HG02642 (cell line): Measurements from ENCODE around the gene TTC7B.
A peak's percentile ranks its signal among the peaks of the same experiment; 100 is the strongest.

Experiments used
- ATAC-seq: cut with Tn5 transposase; IDR thresholded peaks from one replicate; pipeline ENCODE4 v1.9.1; 2021; ENCODE audit warnings: mild to moderate bottlenecking; ENCODE audit not compliant: unreplicated experiment, poor library complexity

Gene TTC7B

DNA sequence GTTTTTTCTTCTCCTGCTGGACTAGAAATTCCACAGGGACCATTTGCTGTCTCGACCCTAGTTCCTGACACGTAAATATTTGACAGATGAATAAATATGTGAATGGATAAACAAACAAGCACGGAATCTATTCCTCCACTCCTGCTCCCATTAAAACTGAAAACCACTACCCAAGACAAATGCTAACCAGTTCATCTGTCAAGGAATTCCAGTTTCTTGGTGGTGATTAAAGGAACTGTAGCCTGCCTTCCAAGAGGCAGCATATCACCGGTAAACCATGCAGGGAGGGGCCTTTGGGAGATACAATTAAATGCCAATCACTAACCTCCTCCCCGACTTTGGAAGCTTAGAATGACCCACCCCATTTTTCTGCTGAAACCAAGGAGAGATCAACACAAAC lies 95.4 kb downstream of the TTC7B start:
- no peak for ATAC-seq

DNA sequence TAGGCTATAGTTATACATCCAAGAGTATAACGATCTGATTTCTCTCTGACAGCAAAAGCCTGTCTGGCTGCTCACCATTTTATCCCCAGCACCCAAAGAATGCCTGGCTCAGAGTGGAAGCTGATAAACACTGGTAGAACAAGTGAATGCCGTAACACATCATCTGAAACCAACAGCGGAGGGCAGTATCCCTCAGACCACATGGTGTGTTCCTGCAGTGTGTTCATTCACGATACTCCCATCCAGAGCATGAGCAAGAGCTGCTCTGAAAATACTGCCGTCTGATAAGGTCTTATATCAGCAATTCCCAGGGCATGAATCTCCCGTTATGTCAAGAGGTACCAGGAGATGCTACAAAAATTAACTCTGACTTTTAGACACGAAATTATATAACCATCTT lies 95.9 kb downstream of the TTC7B start:
- no peak for ATAC-seq

DNA sequence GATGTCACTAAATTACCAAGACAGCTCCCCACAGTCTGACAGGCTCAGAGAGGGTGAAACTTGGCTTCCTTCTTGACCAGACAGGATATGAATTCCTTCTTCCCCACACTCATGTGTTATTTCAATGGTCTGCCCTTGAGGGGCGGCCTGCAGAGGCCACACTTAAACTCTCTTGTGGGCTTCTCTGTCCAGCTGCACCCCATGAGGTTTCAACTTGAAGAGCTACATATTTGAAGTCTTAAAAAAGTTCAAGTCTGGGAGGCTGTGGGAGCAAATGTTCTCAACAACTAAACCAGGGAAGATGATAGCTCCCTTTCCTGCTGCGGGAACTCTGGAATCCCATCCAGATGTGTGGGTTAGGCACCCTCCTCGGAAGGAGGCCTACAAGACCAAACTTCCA lies 98.3 kb downstream of the TTC7B start:
- no peak for ATAC-seq

DNA sequence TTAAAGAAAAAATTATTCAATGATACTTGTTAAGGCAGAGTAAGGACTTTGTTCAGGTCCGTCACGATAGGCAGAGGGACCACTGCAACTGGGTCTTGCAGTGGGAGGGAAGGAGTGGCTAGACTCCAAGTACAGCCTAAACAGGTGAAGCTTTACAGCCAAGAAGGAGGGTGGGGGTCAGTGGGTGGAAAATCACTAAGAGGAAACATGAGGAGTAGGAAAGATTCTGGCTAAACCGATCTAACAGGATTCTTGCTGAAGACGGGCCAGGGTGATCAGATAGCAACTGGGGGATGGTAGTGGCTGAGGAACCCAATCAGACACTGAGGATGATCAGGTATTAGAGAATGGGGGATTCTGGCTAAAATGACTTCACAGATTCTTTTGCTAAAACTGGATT lies 100.2 kb downstream of the TTC7B start:
- ATAC-seq, result no peak

DNA sequence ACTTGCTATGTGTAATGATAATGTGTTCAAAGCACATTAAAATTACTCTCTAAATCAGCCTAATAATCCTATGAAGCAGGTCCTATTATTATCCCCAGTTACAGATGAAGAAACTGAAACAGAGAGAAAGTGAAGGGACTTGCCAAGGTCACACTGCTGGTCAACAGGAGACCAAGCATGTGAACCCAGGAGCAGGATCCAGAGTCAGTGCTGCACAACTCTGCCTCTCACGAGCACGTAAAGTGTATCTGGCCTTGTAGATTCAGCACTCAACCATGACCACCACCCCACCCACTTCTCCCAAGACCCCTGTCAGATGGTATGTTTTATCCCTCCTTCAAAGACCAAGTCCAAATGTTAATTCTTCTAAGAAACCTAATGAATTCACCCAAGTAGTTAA lies 100.7 kb downstream of the TTC7B start:
- no peak for ATAC-seq

DNA sequence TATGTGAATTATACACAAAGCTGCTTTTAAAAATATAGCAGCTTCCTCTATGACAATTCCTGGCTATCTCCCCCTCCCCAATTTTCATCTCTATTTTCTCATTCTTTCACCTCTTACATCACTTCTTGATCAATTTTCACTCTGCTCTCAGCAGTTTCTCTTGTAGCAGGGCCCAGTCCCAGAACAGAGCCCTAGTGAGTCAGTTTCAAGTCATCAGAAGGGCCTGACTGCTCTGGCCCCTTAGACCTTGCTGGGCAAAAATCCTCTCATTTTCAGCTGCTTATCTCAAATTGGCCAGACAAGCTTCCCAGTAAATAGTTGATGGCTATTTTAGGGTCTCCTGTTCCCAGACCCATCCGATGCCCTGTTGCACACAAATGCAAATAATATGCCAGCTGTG lies 101.4 kb downstream of the TTC7B start:
- no peak for ATAC-seq

DNA sequence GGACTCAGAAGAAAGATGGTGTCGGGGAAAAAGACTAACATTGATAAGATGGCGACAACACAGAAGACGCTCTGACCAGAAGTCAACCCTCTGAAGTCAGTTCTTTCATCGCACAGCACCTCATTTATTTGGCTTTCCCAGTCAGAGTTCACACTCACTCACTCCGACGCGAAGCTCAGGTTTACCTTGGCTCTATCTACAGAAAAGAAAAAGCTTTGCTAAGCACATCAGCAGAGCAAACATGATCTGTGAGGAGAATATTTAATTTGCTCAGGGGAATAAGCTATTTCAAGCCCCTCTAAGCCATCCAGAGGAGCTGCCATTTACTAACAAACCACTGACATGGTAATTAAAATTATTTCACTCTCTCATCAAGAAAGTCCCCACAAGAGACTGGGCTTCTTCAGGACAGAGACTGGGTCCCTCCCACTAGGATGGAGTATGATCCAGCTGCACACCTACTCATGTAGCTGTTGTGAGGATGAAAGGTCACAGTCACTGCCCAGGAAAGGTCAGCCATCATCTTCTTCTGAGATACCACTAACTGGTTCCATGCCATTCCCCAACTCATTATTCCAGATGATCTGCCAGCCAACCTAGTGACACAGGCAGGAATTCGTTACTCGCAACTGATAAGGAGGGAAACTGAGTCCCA lies 111.4 kb downstream of the TTC7B start:
- ATAC-seq, result no peak

DNA sequence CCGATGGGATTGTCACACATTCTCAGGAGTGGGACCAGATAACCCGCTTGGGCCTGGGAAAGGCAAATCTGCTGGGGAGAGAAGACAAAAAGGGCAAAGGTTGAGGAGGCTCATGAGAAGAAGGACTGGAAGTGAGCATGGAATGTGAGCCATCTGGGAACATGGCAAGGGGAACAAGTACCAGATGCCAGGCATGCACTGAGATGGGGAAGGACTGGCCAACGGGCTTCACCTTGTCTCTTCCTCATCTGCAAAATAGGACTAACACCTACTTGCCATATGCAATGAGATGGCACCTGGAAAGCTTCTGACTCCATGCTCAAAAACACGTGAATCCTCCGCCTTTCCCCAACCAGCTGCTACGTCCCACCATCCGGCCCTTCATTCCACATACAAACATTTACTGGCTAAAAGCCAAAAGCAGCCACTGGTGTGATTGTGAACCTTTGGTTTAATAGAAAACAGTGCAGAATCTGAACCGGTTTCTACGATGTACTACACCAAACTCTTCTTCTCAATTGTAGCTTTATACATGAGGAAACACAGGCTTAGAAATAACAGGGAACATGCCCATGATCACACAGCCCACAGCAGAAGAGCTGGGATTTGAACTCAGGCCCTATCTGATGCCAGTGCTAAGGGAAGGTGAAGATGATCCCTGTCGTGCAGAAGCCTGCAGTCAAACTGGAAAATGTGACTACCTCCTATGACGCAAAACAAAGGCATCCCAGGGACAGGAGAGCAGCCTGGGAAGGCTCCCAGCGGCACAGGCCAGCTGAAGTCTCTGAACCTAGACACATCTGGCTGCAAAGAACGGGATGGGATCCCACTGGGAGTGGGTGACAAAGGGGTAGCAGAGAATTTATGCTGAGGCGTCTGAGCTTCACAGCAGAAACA lies 112.1 kb downstream of the TTC7B start:
- ATAC-seq, result no peak

DNA sequence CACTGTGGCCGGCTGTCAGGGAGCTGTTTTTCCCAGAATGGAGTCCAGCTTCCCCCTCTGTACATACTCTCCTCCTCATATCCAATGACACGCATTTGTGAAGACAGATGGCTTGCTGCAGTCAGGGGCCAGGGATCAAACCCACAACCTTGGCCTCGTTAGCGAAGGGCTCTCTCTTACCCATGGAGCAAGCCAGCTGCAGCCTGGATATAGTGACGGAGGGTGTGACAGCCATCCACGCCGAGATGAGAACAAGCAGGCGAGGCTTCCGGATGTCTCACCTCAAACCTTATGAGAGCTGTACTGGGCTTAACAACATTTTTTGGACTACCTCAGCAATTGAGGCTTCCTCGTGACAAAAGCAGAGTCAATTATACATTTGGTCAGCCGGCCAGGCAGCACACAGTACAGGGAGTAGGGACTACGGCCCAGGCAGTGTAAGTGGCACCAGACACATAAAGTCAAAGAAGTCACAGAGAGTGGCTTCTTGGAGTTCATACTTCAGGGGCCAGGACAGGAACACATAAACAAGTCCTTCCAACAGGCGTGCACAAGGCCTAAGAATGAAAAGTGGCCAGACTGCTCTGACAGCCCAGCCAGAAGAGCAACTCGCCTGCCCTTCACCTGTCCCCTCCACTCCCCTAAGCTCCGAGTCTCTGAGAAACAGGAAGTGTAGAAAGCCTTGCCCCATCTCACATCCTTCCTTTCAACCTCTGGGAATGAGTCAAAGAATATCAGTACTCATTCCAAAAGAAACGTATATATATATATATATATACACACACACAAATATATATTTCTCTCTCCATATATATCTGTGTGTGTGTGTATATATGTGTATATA lies 115.1 kb downstream of the TTC7B start:
- no peak for ATAC-seq

DNA sequence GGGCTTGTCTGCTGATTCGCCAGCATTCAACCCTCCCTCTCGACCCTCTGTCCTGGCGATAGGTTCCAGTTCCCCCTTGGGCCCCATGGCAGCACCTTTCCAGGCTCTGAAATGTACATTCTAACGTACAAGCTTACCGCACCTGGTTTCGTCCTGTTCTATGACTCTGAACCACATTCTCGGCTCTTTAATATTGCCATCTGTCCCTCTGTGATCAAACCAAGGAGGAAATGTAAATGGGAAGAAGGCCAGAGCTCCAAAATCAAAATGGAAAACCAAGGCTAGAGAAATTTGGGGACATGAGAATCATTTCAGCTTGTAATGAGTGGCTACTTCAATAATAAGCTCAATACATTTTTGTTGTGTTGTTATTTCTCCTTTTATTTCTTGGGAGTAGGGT lies 117.2 kb downstream of the TTC7B start:
- no peak for ATAC-seq

DNA sequence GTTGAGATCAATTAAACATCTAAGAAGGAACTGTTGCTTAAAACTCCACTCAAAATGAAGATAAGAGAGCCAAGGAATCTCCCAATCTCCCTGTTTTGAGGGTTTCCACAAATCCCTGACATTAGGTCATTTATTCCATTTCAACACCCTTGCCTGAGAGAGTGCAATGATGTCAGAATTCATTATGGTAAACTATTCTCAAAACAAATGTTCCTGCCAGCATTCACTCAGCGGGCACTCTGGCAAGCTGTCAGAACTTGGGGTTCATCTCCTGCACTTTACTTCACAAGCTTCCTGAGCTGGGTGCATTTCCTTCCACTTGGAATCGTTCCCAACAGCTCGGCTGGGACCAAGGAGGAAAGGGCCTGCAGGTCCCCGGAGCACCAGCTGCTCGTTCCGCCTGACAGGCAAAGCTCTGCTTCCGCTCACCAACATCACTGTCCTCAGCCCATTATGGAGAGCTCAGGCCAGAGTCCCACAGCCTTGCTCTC lies 117.8 kb downstream of the TTC7B start:
- ATAC-seq, result no peak

DNA sequence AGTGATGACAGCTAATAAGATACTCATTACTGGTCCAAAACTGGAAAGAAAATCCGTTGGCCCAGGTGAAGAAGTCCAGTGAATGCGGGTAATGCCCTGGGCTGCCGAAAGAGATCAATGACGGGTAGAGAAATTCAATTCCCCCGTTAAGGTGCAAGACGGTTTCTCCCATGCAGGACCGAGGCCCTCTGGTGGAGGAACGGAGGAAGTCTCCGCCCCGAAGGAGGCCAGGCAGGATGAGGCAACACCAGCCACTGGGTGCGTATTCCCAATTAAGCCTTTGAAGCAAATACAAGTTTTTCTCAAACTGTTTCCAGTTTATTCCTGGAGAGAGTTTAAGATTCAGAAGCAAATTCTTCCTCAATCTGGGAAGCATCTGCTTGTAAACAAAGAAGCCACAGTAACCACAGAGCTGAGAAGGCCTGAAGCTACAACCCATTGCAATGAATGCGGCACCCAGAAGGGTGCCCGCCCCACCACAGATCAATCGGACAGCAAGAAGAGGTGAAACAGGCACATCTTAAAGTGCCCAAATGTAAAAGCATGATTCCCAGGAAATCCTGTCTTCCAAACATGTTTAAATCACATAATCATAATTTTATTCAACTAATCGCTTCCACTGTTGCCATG lies 118.5 kb downstream of the TTC7B start:
- ATAC-seq, result peak; percentile 80

DNA sequence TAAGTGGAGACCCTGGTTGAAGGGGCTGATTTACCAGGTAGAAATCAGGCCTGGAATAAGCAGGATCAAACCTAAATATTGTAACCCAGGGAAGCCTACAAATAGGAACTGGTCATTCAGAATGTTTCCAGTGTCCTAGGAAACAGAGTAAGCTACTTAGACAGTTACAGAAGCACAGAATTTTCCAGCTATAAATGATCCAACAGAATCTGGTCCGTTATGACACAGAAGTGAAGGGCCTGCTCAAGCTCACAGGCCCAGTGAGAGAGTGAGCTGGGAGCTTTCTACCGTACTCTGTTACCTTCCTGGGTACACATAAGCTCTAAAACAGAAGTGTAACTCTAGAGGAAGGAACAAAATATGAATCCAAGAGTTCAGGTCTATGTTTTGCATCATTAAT lies 119.1 kb downstream of the TTC7B start:
- no peak for ATAC-seq

DNA sequence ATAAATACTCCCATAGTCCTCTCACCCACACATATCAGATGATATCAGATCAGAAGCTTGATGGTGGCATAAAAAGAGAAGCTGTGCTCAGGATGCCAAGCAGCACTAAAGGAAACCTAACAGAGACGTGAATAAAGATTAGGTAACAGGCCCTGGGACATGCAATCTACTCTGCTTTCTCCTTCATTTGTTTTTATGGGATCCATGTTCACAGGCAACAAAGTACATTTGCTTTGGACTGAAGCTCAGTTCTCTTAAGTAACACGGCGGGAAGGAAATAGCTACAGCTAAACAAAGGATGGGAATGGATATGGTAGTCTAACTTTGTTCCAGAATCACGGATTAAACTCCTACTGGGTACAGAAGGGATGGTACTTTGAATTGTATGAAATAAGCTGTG lies 119.5 kb downstream of the TTC7B start:
- ATAC-seq, result no peak

DNA sequence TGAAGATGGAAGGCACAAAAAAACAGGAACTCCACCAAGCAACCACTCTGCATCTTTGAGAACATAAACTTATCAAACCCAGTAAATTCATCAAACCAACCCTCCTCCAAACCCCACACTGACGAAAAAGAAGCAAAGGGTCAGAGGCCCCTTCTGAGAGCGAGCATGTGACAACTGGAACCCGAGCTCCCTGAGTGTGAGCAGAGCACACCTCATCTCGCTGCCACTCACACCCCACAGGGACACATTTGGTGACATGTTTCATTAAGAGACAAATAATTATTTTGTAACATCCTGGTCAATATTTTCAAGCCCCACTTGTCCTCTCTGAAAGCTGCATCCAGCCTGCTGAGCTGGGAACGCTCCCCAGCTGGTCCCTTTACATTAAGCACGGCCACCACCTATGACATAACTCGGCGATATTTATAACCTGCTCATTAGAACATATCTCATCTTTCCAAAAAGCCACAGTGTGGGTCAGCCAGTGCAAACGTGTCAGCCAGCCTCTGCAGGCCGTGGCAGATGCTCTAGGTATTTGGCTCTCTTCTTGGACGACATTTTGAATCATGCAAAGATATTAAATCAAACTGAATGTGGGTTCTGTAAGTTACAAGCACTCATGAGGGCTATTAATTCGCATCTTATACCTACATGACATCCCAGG lies 120.1 kb downstream of the TTC7B start:
- no peak for ATAC-seq

DNA sequence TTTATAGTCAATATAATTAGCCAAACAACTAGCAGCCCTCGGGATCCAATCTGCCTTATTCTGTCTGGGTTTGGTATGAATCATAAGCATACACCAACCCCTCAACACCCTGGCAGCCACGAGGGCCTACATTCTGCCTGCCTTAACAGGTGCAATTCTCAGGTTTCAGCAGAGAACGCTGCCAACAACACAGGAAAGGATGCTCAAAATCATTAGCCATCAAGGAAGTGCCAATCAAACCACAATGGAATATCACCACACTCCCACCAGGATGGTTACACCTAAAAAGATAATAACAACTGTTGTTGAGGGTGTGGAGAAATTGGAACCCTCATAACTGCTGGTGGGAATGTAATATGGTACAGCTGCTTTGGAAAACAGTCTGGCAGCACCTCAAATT lies 122.8 kb downstream of the TTC7B start:
- no peak for ATAC-seq

DNA sequence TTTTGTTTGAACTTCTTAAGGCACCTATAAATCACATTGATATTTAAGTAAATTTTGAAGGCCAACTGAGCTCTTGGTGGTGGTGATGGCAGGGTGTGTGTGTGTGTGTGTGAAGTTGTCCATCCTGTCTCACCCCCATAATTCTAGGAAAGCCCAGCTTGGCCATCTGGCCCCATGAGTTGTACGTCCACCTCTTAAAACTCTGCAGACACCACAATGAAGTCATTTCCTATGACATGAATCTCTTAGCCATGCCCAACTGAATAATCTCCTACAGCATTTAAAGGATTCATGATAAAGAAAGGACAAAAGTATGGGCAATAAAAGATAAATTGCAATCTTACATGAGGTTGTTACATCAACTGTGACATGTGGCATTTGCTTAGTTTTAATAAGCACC lies 123.4 kb downstream of the TTC7B start:
- no peak for ATAC-seq

DNA sequence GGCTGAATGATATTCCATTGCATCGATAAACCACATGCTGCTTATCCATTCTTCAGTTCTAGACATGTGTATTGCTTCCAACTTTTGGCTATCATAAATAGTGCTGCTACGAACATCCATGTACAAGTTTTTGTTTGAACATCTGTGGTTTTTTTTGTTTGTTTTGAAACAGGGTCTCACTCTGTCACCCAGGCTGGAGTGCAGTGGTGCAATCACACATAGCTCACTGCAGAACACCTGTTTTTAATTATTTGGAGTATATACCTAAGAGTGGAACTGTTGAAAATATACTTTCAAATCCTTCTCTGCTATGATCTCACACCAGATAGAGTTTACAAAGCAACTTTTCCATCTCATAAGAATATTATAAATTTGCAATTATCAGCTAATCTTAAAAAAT lies 124.2 kb downstream of the TTC7B start:
- no peak for ATAC-seq

DNA sequence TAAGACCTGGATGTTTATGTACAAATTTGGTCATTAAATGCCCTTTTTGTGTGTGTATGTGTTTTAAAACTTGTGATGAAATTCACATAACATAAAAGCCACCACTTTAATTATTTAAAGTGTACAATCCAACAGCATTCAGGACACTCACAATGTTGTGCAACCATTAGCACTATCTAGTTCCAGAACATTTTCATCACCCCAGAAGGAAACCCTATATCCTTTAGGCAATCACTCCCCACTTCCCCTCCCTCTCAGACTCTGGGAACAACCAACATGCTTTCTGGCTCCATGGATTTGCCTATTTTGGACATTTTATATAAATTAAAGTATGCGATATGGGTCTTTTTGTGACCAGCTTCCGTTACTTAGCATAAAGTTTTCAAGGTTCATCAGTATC lies 124.6 kb downstream of the TTC7B start:
- no peak for ATAC-seq

DNA sequence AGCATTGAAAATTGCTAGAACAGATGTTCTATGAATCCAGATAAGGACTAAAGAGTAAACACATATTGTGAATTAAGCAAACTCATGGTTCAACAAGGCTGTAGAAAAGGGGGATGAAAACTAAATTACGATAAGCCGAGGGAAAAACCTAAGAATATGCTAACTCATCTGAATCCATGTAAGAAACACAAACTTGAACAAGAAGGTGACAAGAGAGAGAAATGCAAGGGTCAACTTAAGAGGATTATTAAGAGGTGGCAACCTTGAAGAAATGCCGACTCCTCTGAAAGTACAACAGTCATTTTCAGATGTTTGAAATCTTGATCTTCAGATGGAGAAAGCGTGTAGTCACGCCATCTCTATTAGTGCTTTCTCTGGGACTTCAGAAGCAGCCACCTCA lies 128.6 kb downstream of the TTC7B start:
- ATAC-seq, result no peak
